Measurements from ENCODE around the gene PPP4R1.
A peak's percentile ranks its signal among the peaks of the same experiment; 100 is the strongest.

Gene PPP4R1

GRCh38 chr18:9581667-9582066 lies 32.7 kb downstream of the PPP4R1 start:
- no peak for DNase-seq

DNA sequence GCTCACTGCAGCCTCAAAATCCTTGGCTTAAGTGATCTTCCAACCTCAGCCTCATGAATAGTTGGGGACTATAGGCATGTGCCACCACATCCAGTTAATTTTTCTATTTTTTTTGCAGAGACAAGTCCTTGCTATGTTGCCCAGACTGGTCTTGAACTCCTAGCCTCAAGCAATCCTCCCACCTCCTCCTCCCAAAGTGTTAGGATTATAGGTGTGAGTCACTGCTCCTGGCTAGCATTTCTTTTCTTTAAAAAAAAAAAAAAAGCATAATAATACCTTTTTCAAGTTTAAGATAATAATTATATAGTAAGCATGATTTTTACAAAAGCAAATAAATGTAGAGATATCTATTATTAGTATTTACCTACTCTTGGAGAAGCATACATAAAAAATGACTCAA lies 36.1 kb downstream of the PPP4R1 start:
- no peak for DNase-seq

DNA sequence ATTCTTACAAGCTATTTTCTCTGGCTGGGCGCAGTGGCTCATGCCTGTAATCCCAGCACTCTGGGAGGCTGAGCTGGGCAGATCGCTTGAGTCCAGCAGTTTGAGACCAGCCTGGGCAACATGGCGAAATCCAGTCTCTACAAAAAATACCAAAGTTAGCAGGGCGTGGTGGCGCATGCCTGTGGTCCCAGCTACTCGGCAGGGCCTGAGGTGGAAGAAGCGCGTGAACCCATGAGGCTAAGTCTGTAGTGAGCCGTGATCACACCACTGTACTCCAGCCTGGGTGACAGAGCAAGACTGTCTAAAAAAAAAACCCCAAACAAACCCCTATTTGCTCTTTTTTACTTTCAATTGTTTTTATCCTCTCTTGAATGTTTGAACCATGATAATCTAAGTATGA lies 37.0 kb downstream of the PPP4R1 start:
- DNase-seq: no peak

GRCh38 chr18:9575558-9575957 lies 38.8 kb downstream of the PPP4R1 start:
- DNase-seq: peak; percentile 21

- no peak for DNase-seq
These were observed 39.8 kb downstream of the PPP4R1 start for GRCh38 chr18:9574473-9575115.

- DNase-seq: no peak
These were observed 42.8 kb downstream of the PPP4R1 start for GRCh38 chr18:9571546-9571945.

DNA sequence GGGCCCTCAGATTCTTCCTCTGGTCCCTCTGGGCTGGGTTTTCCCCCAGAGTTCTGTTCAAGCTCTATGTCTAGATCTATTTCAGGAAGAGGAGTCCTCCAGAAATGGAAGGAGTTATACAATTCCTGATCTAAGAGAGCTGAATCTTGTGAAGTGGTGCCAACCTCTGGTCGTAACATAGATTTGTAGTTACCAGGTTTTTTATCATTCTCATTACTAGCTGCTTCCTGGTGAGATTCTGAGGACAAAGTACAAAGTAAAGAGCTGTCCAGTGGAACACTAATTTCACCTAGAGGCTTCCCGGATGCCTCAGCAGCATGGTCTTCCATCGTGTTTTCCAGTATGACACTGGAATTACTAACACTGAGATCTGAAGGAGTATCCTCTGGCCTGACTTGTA lies 44.1 kb downstream of the PPP4R1 start:
- no peak for DNase-seq

- no peak for DNase-seq
These were observed 45.2 kb downstream of the PPP4R1 start for GRCh38 chr18:9569178-9569577.

DNA sequence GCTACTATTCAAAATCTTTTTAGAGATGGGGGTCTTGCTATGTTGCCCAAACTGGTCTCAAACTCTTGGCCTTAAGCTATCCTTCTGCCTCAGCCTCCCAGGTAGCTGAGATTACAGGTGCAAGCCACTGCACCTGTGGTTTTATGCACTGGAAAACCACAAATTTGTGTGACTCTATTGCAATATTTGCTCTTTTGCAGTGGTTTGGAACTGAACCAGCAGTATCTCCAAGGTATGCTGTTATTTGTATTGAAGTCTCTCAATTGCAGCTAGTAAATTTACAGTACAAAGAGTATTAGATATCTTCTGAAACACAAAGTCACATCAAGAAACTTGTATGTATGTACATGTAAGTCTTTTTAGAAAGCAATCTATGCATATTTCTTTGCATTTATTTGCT lies 46.2 kb downstream of the PPP4R1 start:
- DNase-seq: no peak

DNA sequence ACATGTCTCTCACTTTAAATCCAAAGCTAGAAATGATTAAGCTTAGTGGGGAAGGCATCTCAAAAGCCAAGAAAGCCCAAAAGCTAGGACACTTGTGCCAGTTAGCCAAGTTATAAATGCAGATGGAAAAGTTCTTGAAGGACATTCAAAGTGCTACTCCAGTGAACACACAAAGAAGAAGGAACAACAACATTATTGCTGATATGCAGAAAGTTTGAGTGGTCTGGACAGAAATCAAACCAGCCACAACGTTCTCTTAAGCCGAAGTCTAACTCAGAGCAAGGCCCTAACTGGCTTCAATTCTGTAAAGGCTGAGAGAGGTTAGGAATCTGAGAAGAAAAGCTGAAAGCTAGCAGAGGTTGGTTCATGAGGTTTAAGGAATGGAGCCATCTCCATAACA lies 49.0 kb downstream of the PPP4R1 start:
- DNase-seq: no peak

GRCh38 chr18:9563331-9563730 lies 51.0 kb downstream of the PPP4R1 start:
- DNase-seq: no peak

- no peak for DNase-seq
These were observed 51.8 kb downstream of the PPP4R1 start for GRCh38 chr18:9562584-9562983.

- no peak for DNase-seq
These were observed 52.6 kb downstream of the PPP4R1 start for GRCh38 chr18:9561759-9562158.

GRCh38 chr18:9559253-9559652 lies 55.1 kb downstream of the PPP4R1 start:
- no peak for DNase-seq

GRCh38 chr18:9558387-9559064 lies 55.8 kb downstream of the PPP4R1 start:
- DNase-seq: no peak

DNA sequence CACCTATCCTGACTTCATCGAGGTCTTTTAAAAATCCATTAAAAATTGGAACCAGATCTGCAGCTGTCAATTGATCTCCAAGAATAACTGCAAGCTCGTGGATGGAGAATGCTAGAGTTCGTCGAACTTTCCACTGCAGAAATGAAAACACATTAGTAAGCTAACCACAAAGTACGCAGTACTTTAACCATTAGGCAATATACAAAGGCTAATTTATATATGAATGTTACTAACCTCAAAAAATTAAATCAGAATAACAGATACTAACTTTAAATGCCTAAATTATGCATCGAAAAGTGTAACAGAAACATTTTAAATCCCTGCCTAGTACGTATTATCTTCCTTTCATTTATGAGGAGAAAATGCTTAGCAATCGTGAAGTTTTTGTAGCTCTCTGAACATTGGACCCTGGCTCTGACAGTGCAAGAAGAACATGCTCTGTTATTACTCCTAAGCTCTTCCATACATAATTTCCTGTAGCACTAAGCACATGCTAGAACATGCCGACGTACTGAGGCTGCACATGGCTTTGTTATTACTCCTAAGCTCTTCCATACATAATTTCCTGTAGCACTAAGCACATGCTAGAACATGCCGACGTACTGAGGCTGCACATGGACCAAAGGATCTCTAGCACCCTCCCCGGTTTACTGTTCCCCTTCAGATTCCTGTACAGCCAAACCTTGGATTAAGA lies 57.0 kb downstream of the PPP4R1 start:
- DNase-seq: no peak

GRCh38 chr18:9552616-9553015 lies 61.7 kb downstream of the PPP4R1 start:
- DNase-seq: no peak

DNA sequence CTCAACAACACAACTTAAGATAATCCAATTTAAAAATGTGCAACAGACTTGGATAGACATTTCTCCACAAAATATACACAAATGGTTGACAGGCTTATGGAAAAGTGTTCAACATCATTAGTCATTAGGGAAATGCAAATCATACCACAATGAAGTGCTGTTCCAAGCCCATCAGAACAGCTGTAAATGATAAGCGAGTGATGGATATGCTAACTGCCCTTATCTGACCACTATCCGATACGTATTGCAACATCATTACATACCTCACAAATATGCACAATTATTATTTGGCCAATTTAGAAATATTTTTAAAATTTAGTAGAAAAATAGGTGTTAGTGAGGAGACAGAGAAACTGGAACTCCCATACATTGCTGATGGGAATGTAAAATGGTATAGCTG lies 62.2 kb downstream of the PPP4R1 start:
- DNase-seq: no peak

GRCh38 chr18:9550429-9550828 lies 63.9 kb downstream of the PPP4R1 start:
- DNase-seq: no peak

DNA sequence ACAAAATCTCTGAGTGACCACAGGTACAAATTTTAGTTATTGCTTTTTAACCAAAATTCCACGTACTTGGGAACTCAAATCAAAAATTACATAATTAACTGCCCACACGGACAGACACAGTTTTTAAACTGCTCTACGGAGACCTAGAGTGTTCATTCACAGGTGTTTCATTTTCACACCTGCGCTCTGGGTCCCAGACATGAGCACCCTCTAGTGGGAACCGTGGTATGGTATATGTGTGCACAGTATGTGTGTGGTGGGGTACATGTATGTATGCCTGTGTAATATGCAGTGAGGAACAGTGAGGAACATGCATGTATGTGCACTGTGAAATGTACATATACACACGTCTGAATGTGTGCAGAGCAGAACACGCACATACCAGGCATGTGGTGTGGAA lies 65.0 kb downstream of the PPP4R1 start:
- no peak for DNase-seq

- DNase-seq: no peak
These were observed 66.6 kb downstream of the PPP4R1 start for GRCh38 chr18:9547782-9548181.

- DNase-seq: no peak
These were observed 67.9 kb downstream of the PPP4R1 start for GRCh38 chr18:9546468-9546867.

GRCh38 chr18:9545029-9545428 lies 69.3 kb downstream of the PPP4R1 start:
- no peak for DNase-seq

DNA sequence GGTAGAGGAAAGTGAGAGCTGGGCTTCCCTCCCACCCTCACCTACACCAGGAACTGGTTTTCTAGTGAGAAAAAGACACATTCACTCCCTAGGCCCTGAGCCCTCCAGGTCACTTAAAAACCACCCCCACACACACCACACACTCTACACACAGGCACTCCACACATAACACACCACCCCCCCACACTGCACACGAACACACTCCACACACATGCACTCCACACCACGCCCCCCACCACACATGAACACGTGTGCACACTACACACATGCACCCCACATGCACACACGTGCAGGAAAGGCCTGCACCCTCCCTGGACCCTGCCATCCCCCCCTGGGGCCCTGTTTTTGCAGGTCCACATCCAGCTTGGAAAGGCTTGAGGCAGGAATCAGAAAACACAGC lies 71.4 kb downstream of the PPP4R1 start:
- no peak for DNase-seq
